HUES48 (cell line): Measurements from ENCODE around the gene TEAD4.
"Not testable (repeated sequence)": the region's sequence is repeated elsewhere in the genome, so short reads cannot be mapped to it uniquely, and the experiment has no call there.

Experiments
- H3K27ac ChIP-seq: one replicate; pipeline ENCODE4 v1.7.0; 2013; ENCODE audit warnings: low read depth, low read length, inconsistent platforms
- H3K27me3 ChIP-seq: 2 replicates; pipeline ENCODE4 v1.6.1; 2013; ENCODE audit warnings: mild to moderate bottlenecking, low read length; ENCODE audit not compliant: control insufficient read depth, insufficient read depth
- H3K36me3 ChIP-seq: 2 replicates; pipeline ENCODE4 v1.6.1; 2013; ENCODE audit warnings: low read length; ENCODE audit not compliant: control insufficient read depth, insufficient read depth
- H3K4me1 ChIP-seq: 2 replicates; pipeline ENCODE4 v1.6.1; 2013; ENCODE audit warnings: mild to moderate bottlenecking, low read length; ENCODE audit not compliant: control insufficient read depth, insufficient read depth
- H3K4me3 ChIP-seq: 2 replicates; pipeline ENCODE4 v1.5.1; 2013; ENCODE audit warnings: mild to moderate bottlenecking, low read depth, low read length
- H3K9ac ChIP-seq: 2 replicates; pipeline ENCODE4 v1.6.1; 2013; ENCODE audit warnings: mild to moderate bottlenecking, low read depth, low read length, moderate library complexity
- H3K9me3 ChIP-seq: 2 replicates; pipeline ENCODE4 v1.6.1; 2013; ENCODE audit warnings: low read length; ENCODE audit not compliant: control insufficient read depth, insufficient read depth

The TEAD4 gene

DNA sequence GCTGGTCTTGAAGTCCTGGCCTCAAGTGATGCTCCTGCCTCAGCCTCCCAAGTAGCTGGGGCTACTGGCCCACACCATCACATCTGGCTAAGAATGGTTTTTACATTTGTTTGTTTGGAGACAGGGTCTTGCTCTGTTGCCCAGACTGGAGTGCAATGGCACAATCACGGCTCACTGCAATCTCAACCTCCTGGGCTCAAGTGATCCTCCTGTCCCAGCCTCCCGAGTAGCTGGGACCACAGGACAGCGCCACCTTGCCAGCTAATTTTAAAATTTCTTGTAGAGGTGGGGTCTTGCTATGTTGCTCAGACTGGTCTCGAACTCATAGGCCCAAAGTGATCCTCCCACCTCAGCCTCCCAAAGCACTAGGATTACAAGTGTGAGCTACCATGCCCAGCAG is 89.3 kb downstream of the TEAD4 start:
- Histone ChIP-seq H3K27me3 (no peaks in the 10 kb centered on the region), H3K27ac (no peak overlapping the region), H3K4me1 (peaks cover 5% of the 10 kb centered on the region; the same call in 1 of the 2 replicates), H3K4me3 (no peak overlapping the region), H3K9me3 (no peaks in the 10 kb centered on the region), H3K36me3 (0 out of 2 replicates have a peak, but pooled peaks cover 4% of the 10 kb centered on the region), H3K9ac (no peak overlapping the region)

DNA sequence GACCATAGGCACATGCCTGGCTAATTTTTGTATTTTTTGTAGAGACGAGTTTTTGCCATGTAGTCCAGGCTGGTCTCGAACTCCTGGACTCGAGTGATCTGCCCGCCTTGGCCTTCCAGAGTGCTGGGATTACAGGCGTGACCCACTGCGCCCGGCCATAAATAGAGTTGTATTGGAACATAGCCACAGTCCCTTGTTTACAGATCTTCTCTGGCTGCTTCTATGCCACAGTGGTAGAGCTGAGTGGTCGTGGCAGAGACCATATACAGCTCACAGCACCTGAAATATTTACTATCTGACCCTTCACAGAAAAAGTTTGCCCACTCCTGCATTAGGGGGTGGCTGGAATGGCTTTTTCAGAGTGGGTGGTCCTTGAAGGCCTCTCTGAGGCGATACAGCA is 90.0 kb downstream of the TEAD4 start:
- Histone ChIP-seq H3K27me3 (no peaks in the 10 kb centered on the region), H3K9me3 (no peaks in the 10 kb centered on the region), H3K4me3 (no peak overlapping the region), H3K4me1 (peaks cover 5% of the 10 kb centered on the region; the same call in 1 of the 2 replicates), H3K36me3 (no peaks in the 10 kb centered on the region), H3K9ac (no peak overlapping the region), H3K27ac (no peak overlapping the region)

DNA sequence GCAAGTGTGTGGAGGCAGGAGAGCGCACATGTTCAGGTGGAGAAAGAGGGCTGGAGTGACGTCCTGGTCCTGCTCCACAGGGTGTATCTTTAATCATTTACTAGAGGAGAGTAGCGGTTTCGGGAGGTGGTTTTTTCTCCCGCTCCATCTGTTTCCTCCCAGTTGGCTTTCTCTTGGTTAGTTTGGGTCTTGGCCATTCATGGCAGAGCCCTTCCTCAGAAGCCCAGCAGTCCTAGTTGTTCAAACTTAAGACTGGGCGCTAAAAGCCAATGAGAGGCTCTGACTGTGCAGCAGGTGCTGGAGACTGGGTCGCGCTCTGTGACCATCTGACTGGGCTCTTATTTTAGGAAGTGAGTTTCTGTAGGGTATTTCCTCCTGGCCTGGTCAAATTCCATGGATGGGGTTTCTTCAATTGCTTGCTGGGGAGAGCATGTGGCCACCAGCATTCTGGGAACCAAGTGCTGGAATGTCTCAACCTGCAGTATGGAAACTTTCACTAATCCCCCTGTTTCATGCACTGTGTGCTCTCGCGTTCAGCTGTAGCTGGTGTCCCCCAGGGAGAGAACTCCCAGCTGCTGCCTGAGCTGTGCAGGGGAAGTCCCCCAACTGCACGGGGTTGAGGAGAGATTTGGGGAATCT is 90.5 kb downstream of the TEAD4 start:
- no peak overlapping the region for H3K27ac ChIP-seq
- no peak overlapping the region for H3K9ac ChIP-seq

DNA sequence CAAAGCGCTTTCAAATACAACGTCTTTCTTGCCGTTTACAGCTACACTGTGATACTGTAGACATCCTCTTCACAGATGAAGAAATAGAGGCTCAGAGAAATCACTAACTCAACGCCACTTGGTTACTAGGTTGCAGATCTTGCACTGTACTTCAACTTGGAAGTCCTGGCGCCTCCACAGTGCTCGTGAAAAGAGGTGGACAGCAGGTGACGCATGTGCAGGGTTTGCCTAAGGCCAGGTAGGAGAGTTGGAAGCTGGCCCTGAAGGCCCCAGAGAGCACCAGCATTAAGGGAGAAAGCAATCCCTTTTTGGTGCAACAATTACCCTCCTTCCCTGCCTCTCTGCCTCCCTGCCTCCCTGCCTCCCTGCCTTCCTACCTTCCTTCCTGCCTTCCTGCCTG is 95.2 kb downstream of the TEAD4 start:
- H3K9ac ChIP-seq, result no peak overlapping the region
- no peaks in the 10 kb centered on the region for H3K4me1 ChIP-seq
- no peaks in the 10 kb centered on the region for H3K9me3 ChIP-seq
- H3K36me3 ChIP-seq, result no peaks in the 10 kb centered on the region
- no peak overlapping the region for H3K27ac ChIP-seq
- H3K27me3 ChIP-seq, result no peaks in the 10 kb centered on the region
- H3K4me3 ChIP-seq, result no peak overlapping the region

More for the DNA sequence above, 90.5 kb downstream of the TEAD4 start:
- H3K4me1 ChIP-seq, result peaks cover 5% of the 10 kb centered on the region; the same call in 1 of the 2 replicates
- no peaks in the 10 kb centered on the region for H3K36me3 ChIP-seq
- no peaks in the 10 kb centered on the region for H3K9me3 ChIP-seq
- no peaks in the 10 kb centered on the region for H3K27me3 ChIP-seq
- no peak overlapping the region for H3K4me3 ChIP-seq

DNA sequence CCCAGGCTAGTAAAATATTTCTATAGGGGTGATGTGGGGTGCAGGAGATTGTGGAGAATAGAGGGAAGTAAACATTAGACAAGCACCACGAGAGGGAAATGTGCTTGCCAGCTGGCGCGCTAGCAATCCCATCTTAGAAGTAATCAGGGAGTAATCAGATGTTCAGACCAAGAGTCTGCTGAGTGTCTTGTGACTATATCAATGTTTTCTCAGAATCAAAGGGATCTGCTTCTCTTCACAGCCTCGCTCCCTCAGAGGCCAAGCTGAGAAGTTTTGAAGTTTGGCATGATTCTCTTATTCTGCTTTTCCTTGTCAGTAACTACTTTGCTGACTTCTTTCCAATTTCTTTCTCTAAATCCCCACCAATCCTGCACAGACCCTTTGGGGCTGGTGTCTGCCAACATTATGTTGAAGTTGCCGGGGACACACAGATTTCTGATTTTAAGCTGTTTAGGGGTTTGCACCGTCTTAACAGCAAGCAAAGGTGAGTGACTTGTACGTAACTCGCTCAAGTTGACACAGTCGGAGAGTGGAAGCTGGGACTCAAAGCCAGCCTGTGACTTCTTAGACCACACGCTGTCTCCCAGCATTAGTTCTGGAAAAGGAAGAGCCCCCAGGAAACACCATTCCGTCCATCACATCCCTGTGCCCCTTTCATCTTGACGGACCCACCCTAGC is 96.0 kb downstream of the TEAD4 start:
- H3K27me3 ChIP-seq, result no peaks in the 10 kb centered on the region
- no peaks in the 10 kb centered on the region for H3K4me1 ChIP-seq
- no peak overlapping the region for H3K4me3 ChIP-seq
- no peaks in the 10 kb centered on the region for H3K36me3 ChIP-seq
- H3K9ac ChIP-seq, result no peak overlapping the region
- no peaks in the 10 kb centered on the region for H3K9me3 ChIP-seq
- no peak overlapping the region for H3K27ac ChIP-seq

DNA sequence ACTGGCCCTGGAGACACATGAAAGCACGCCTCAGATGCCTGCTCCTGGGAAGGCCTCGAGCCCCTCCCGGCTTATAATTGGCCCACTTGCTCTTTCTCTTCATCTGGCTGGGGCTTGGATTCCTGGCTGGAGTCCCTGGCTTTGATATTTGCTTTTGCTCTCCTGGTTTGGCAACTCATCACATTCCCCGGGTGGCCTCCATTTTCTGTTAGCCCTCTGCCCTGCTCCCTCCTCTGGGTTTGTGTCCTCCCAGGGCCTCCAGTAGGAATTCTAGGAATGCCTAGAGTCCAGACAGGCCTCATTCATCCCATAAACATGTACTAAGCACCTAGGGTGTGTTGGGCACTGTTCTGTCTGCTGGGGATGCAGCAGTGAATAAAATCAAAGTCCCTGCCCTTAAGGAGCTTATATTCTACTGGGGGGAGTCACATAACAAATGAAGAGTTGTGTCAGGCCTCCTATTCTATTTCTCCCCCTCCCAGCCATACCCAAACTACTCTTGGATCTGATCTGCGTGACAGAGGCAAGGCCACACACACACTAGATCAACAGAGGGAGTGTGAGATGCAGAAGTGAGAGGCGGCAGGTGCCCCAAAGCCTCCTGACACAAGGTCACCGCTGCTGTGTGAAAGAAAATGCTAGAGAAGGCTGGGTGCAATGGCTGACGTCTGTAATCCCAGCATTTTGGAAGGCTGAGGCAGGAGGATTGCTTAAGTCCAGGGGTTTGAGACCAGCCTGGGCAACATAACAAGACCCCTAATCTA is 96.7 kb downstream of the TEAD4 start:
- Histone ChIP-seq H3K4me1 (no peaks in the 10 kb centered on the region), H3K27me3 (no peaks in the 10 kb centered on the region), H3K9ac (no peak overlapping the region), H3K36me3 (no peaks in the 10 kb centered on the region), H3K9me3 (no peaks in the 10 kb centered on the region), H3K4me3 (no peak overlapping the region), H3K27ac (no peak overlapping the region)

DNA sequence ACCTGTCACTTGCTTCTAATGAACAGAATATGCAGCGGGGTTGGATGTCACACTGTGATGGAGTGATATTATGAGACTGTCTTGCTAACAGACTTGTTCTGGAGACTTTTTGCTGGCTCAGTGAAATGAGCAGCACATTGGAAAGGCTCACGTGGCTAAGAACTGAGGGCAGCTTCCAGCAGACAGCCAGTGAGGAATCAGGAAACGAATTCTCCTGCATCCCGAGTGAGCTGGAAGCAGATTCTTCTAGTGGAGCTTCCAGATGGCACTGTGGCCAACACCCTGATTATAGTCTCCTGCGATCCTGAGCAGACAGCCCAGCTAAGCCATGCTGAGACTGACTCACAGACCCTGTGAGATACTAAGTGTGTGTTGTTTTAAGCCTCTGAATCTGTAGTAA is 101.9 kb downstream of the TEAD4 start:
- H3K27me3 ChIP-seq, result no peaks in the 10 kb centered on the region
- no peak overlapping the region for H3K4me3 ChIP-seq
- no peaks in the 10 kb centered on the region for H3K36me3 ChIP-seq
- no peak overlapping the region for H3K27ac ChIP-seq
- peaks cover 7% of the 10 kb centered on the region for H3K4me1 ChIP-seq
- peaks cover 8% of the 10 kb centered on the region; the same call in 1 of the 2 replicates for H3K9me3 ChIP-seq
- H3K9ac ChIP-seq, result no peak overlapping the region

DNA sequence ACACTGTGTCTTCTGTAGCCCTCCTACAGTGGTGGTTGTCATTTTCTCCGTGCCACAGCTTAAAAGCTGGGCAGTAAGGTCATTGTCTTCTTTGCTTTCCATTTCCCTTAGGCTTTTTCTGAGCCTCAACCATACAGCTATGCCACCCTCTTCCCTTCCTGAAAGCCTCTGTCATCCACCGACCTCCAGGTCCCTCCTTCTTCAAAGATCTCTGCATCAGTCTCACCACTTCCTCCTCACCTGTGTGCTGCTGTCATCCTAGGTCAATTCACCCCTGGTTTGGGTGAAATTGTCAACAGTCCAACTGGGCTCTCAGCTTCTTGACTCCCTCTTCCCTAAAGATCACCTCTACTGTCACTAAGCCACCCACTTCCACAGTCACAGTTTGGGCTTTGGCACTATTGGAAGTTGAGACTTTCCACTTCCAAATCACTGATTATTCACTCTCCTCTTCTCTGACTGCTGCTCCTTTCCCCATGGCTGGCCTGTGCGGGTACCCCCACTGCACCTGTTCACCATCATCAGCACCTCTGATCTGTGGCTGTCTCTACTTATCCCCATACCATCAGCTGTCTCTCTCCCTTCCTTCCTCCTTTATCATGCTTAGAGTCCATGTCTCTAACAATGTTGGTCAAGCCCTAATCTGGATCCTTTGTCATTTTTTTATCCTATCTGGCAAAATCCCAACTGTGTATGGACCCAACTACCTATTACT is 102.5 kb downstream of the TEAD4 start:
- Histone ChIP-seq H3K4me3 (no peak overlapping the region), H3K36me3 (no peaks in the 10 kb centered on the region), H3K4me1 (peaks cover 7% of the 10 kb centered on the region), H3K27ac (no peak overlapping the region), H3K9me3 (peaks cover 8% of the 10 kb centered on the region; the same call in 1 of the 2 replicates), H3K27me3 (no peaks in the 10 kb centered on the region), H3K9ac (no peak overlapping the region)

DNA sequence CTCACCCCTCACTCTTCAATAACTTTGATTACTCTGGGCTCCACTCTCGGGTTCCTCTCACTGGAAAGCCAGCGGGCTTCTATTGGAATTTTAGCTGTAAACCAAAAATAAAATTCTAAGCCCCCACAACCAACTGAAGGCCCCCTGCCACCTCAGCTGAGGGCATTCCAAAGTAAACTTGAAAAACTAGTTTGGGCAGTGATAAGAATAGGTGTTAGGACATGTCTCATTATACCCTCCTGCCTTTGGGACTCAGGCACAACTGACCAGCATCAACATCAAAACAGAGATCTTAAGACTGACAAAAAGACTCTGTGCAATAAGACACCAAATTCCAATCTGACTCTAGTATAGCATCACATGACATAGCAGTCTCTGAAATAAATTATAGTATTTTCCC is 106.1 kb downstream of the TEAD4 start:
- Histone ChIP-seq H3K27ac (no peak overlapping the region), H3K9ac (no peak overlapping the region), H3K27me3 (no peaks in the 10 kb centered on the region), H3K36me3 (no peaks in the 10 kb centered on the region), H3K4me3 (no peak overlapping the region), H3K4me1 (peaks cover 7% of the 10 kb centered on the region), H3K9me3 (peaks cover 8% of the 10 kb centered on the region; the same call in 1 of the 2 replicates)

DNA sequence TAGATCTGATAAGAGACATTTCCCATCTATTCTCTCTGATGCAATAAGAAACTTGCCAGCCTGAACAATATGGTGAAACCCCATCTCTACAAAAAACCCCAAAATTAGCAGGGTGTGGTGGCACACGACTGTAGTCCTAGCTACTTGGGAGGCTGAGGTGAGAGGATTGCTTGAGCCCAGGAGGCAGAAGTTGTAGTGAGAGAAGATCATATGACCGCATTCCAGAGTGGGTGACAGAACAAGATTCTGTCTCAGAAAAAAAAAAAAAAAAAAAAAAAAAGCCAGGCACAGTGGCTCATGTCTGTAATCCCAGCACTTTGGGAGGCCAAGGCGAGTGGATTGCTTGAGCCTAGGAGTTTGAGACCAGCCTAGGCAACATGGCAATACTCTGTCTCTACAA is 106.6 kb downstream of the TEAD4 start:
- not testable (repeated sequence) for H3K9ac ChIP-seq, H3K27ac ChIP-seq, H3K4me3 ChIP-seq, H3K36me3 ChIP-seq, H3K4me1 ChIP-seq, H3K27me3 ChIP-seq, H3K9me3 ChIP-seq
